Trophoblast cell (in vitro differentiated cells and primary cell): ENCODE results near the gene LAMTOR3. TPM values are rescaled to one million over a fixed set of nuclear protein-coding genes. Genes with fewer than 3 reads are reported as not detected.

Experiments used
- DNase-seq, 2 donors: peaks; one replicate each; pipeline ENCODE4 v3.0.0-alpha.2; 2016
- H2AFZ ChIP-seq: 2 replicates; pipeline ENCODE4 v1.6.1; 2013; ENCODE audit warnings: low read length, moderate library complexity, mild to moderate bottlenecking; ENCODE audit not compliant: insufficient read depth, poor library complexity
- H2AK5ac ChIP-seq: 2 replicates; pipeline ENCODE4 v1.6.1; 2013; ENCODE audit warnings: mild to moderate bottlenecking, low read length
- H2BK120ac ChIP-seq: 2 replicates; pipeline ENCODE4 v1.6.1; 2013; ENCODE audit warnings: low read length, mild to moderate bottlenecking, moderate library complexity; ENCODE audit not compliant: insufficient read depth, poor library complexity
- H2BK12ac ChIP-seq: 2 replicates; pipeline ENCODE4 v1.6.1; 2013; ENCODE audit warnings: mild to moderate bottlenecking, low read length, moderate library complexity
- H2BK5ac ChIP-seq: 2 replicates; pipeline ENCODE4 v1.6.1; 2013; ENCODE audit warnings: low read length, low read depth, moderate library complexity, mild to moderate bottlenecking; ENCODE audit not compliant: poor library complexity
- H3K14ac ChIP-seq: 2 replicates; pipeline ENCODE4 v1.6.1; 2013; ENCODE audit warnings: mild to moderate bottlenecking, low read length
- H3K18ac ChIP-seq: 2 replicates; pipeline ENCODE4 v1.6.1; 2013; ENCODE audit warnings: mild to moderate bottlenecking, low read length
- H3K23ac ChIP-seq: 2 replicates; pipeline ENCODE4 v1.6.1; 2013; ENCODE audit warnings: low read length
- H3K27ac ChIP-seq: 2 replicates; pipeline ENCODE4 v1.5.1; 2013; ENCODE audit warnings: low read depth, mild to moderate bottlenecking, inconsistent platforms, low read length, moderate library complexity
- H3K27me3 ChIP-seq: 2 replicates; pipeline ENCODE4 v1.6.1; 2013; ENCODE audit warnings: inconsistent platforms, mild to moderate bottlenecking, low read length, moderate library complexity; ENCODE audit not compliant: insufficient read depth
- H3K36me3 ChIP-seq, 2 experiments: 1 replicate in 1 of 2; 2 replicates in 1 of 2; pipeline ENCODE4 v1.6.1; 2013; ENCODE audit warnings: low read length in 2 of 2, mild to moderate bottlenecking in 2 of 2, moderate library complexity in 1 of 2; ENCODE audit not compliant: insufficient read depth in 2 of 2, control insufficient read depth in 1 of 2
- H3K4ac ChIP-seq: 2 replicates; pipeline ENCODE4 v1.6.1; 2013; ENCODE audit warnings: low read depth, mild to moderate bottlenecking, low read length, moderate library complexity
- H3K4me1 ChIP-seq, 2 experiments: 1 replicate in 1 of 2; 2 replicates in 1 of 2; pipeline ENCODE4 v1.6.1; 2013; ENCODE audit warnings: low read length in 2 of 2, mild to moderate bottlenecking in 2 of 2, moderate library complexity in 1 of 2; ENCODE audit not compliant: insufficient read depth in 2 of 2, control insufficient read depth in 1 of 2
- H3K4me2 ChIP-seq: 2 replicates; pipeline ENCODE4 v1.6.1; 2013; ENCODE audit warnings: inconsistent platforms, mild to moderate bottlenecking, low read length, moderate library complexity
- H3K4me3 ChIP-seq: 2 replicates; pipeline ENCODE4 v1.5.1; 2013; ENCODE audit warnings: mild to moderate bottlenecking, low read depth, low read length, inconsistent platforms
- H3K79me1 ChIP-seq: one replicate; pipeline ENCODE4 v1.6.1; 2013; ENCODE audit warnings: low read length
- H3K79me2 ChIP-seq: 2 replicates; pipeline ENCODE4 v1.6.1; 2013; ENCODE audit warnings: low read length, mild to moderate bottlenecking; ENCODE audit not compliant: control insufficient read depth, insufficient read depth, poor library complexity
- H3K9ac ChIP-seq: 2 replicates; pipeline ENCODE4 v1.6.1; 2013; ENCODE audit warnings: mild to moderate bottlenecking, low read length
- H3K9me3 ChIP-seq: 2 replicates; pipeline ENCODE4 v1.6.1; 2013; ENCODE audit warnings: low read depth, mild to moderate bottlenecking, control low read depth, inconsistent platforms, low read length; ENCODE audit not compliant: insufficient read depth
- H4K12ac ChIP-seq: 2 replicates; pipeline ENCODE4 v1.6.1; 2013; ENCODE audit warnings: low read depth, mild to moderate bottlenecking, low read length, moderate library complexity
- H4K8ac ChIP-seq: 2 replicates; pipeline ENCODE4 v1.6.1; 2013; ENCODE audit warnings: low read depth, mild to moderate bottlenecking, low read length, moderate library complexity
- H4K91ac ChIP-seq: one replicate; pipeline ENCODE4 v1.6.1; 2013; ENCODE audit warnings: low read depth, mild to moderate bottlenecking, low read length, moderate library complexity
- WGBS: extraction: QIAGEN DNeasy Blood & Tissue Kit; methylation state at CpG from one replicate; pipeline ENCODE4 v1.1.7; 2013; ENCODE audit warnings: missing lambda C conversion rate; ENCODE audit not compliant: insufficient read length, insufficient coverage; ENCODE audit errors: extremely low coverage; 5-methylcytosine and 5-hydroxymethylcytosine counted together
- polyA plus RNA-seq: library from polyadenylated mRNA; stranded (reverse); fragments of 200-250 nt; gene quantifications from 2 replicates; pipeline ENCODE4 v1.2.3, GENCODE V29; 2013

The LAMTOR3 gene
- polyA plus RNA-seq, result 57.9 and 58.3 TPM in 2 replicates

- Histone ChIP-seq H4K12ac (peak within 1 kb of the TSS; percentile 71), H2BK120ac (peak within 1 kb of the TSS; percentile 60), H3K23ac (no peak within 1 kb of the TSS), H2AK5ac (peak within 1 kb of the TSS; percentile 64), H4K91ac (peak within 1 kb of the TSS; percentile 81), H3K27ac (peak within 1 kb of the TSS; percentile 74), H3K4me2 (peak within 1 kb of the TSS; percentile 90), H3K36me3 (no peaks in the 10 kb centered on the region), H3K4ac (peak within 1 kb of the TSS; percentile 90), H2BK12ac (no peak within 1 kb of the TSS), H3K18ac (peak within 1 kb of the TSS; percentile 80), H2AFZ (peak within 1 kb of the TSS; percentile 77), H2BK5ac (peak within 1 kb of the TSS; percentile 61), H4K8ac (peak within 1 kb of the TSS; percentile 96), H3K9me3 (no peaks in the 10 kb centered on the region), H3K27me3 (no peaks in the 10 kb centered on the region), H3K4me1 (peaks cover 0 to 2% of the 10 kb centered on the region in 2 experiments), H3K4me3 (peak within 1 kb of the TSS; percentile 89), H3K79me1 (peaks cover 4% of the 10 kb centered on the region), H3K79me2 (peaks cover 5% of the 10 kb centered on the region), H3K9ac (peak within 1 kb of the TSS; percentile 97), H3K14ac (peak within 1 kb of the TSS; percentile 59)
- no CpG with 5 or more reads among the region's 40 CpGs for whole genome bisulfite sequencing
- peak; percentile 91 to 94 for DNase-seq
These were observed at the start of gene LAMTOR3 for GRCh38 chr4:99894161-99894997. Gene LAMTOR3, minus strand, starts transcription at chr4:99894427. Its CDS starts 464 bp downstream, at chr4:99893963.

GRCh38 chr4:99938243-99938753 is 44.1 kb upstream of the LAMTOR3 start:
- Histone ChIP-seq H2BK12ac (no peak overlapping the region), H3K9ac (no peak overlapping the region), H3K4me3 (no peak overlapping the region), H3K14ac (no peak overlapping the region), H3K79me2 (no peaks in the 10 kb centered on the region), H3K18ac (no peak overlapping the region), H2BK120ac (no peak overlapping the region), H3K4me1 (no peaks in the 10 kb centered on the region), H2AFZ (no peak overlapping the region), H3K27me3 (no peaks in the 10 kb centered on the region), H3K4me2 (no peak overlapping the region), H4K12ac (no peak overlapping the region), H2BK5ac (no peak overlapping the region), H3K36me3 (peaks cover 0 to 1% of the 10 kb centered on the region in 2 experiments), H3K27ac (no peak overlapping the region), H3K9me3 (no peaks in the 10 kb centered on the region), H3K79me1 (no peaks in the 10 kb centered on the region), H3K4ac (no peak overlapping the region), H4K8ac (no peak overlapping the region), H3K23ac (no peak overlapping the region), H4K91ac (no peak overlapping the region), H2AK5ac (no peak overlapping the region)
- WGBS, result 100% methylated on average over 1 of the region's 3 CpGs
- no peak for DNase-seq

- Histone ChIP-seq H3K4ac (no peak overlapping the region), H4K12ac (no peak overlapping the region), H3K4me3 (no peak overlapping the region), H2BK5ac (no peak overlapping the region), H3K4me1 (no peaks in the 10 kb centered on the region), H2AK5ac (no peak overlapping the region), H3K27ac (no peak overlapping the region), H3K9ac (no peak overlapping the region), H2BK120ac (no peak overlapping the region), H2AFZ (no peak overlapping the region), H2BK12ac (no peak overlapping the region), H4K91ac (no peak overlapping the region), H3K79me1 (no peaks in the 10 kb centered on the region), H3K36me3 (peaks cover 0 to 1% of the 10 kb centered on the region in 2 experiments), H3K9me3 (no peaks in the 10 kb centered on the region), H3K79me2 (no peaks in the 10 kb centered on the region), H3K23ac (no peak overlapping the region), H3K14ac (no peak overlapping the region), H3K18ac (no peak overlapping the region), H3K4me2 (no peak overlapping the region), H3K27me3 (no peaks in the 10 kb centered on the region), H4K8ac (no peak overlapping the region)
- no peak for DNase-seq
These were observed 40.7 kb upstream of the LAMTOR3 start for GRCh38 chr4:99934891-99935290.

GRCh38 chr4:99927566-99927965 is 33.3 kb upstream of the LAMTOR3 start:
- Histone ChIP-seq H3K4ac (no peak overlapping the region), H3K27me3 (no peaks in the 10 kb centered on the region), H3K36me3 (peaks cover 0 to 4% of the 10 kb centered on the region in 2 experiments), H3K23ac (no peak overlapping the region), H4K8ac (no peak overlapping the region), H3K9ac (no peak overlapping the region), H2BK5ac (no peak overlapping the region), H3K9me3 (no peaks in the 10 kb centered on the region), H3K18ac (no peak overlapping the region), H2AFZ (no peak overlapping the region), H2BK120ac (no peak overlapping the region), H4K91ac (no peak overlapping the region), H2BK12ac (no peak overlapping the region), H3K27ac (no peak overlapping the region), H4K12ac (no peak overlapping the region), H3K4me2 (no peak overlapping the region), H3K79me1 (no peaks in the 10 kb centered on the region), H2AK5ac (no peak overlapping the region), H3K4me1 (no peaks in the 10 kb centered on the region), H3K14ac (no peak overlapping the region), H3K4me3 (no peak overlapping the region), H3K79me2 (no peaks in the 10 kb centered on the region)
- 100% methylated on average over 1 of the region's 2 CpGs for WGBS
- no peak for DNase-seq
